SK-N-SH treated with all-trans-retinoic acid at 6 μM for 48 hours (cell line): ENCODE data around the gene HEPHL1.

Source experiments
- CSDC2 ChIP-seq: fragments of 250-450 bp; sonication (Bioruptor Pico); IDR thresholded peaks from 2 replicates; pipeline ENCODE4 v1.5.0; 2020; ENCODE audit warnings: mild to moderate bottlenecking, moderate library complexity
- TCF4 ChIP-seq: fragments of 250-450 bp; sonication (Bioruptor Pico); IDR thresholded peaks from 2 replicates; pipeline ENCODE4 v1.8.0; 2021; ENCODE audit warnings: mild to moderate bottlenecking, moderate library complexity, borderline replicate concordance
- ZC3H10 ChIP-seq: fragments of 250-450 bp; sonication (Bioruptor Pico); IDR thresholded peaks from 2 replicates; pipeline ENCODE4 v1.5.1; 2021; ENCODE audit warnings: mild to moderate bottlenecking, moderate library complexity
- ZFP30 ChIP-seq: fragments of 450-650 bp; formaldehyde crosslinking; IDR thresholded peaks from 2 replicates; pipeline ENCODE4 v1.5.0; 2022; ENCODE audit warnings: mild to moderate bottlenecking, moderate library complexity
- ZNF70 ChIP-seq: fragments of 450-650 bp; formaldehyde crosslinking; IDR thresholded peaks from 2 replicates; pipeline ENCODE4 v1.5.0; 2020; ENCODE audit warnings: mild to moderate bottlenecking, moderate library complexity
- ZNF8 ChIP-seq: fragments of 450-650 bp; formaldehyde crosslinking; IDR thresholded peaks from 2 replicates; pipeline ENCODE4 v1.5.0; 2020; ENCODE audit warnings: mild to moderate bottlenecking, moderate library complexity
- TF ChIP-seq, protein P1 (sequence below): fragments of 250-450 bp; sonication (Bioruptor Pico); IDR thresholded peaks from 2 replicates; pipeline ENCODE4 v1.8.0; 2020; ENCODE audit warnings: mild to moderate bottlenecking, moderate library complexity, borderline replicate concordance
- TF ChIP-seq, protein P2 (sequence below): fragments of 250-450 bp; sonication (Bioruptor Pico); IDR thresholded peaks from 2 replicates; pipeline ENCODE4 v1.5.1; 2020; ENCODE audit warnings: low read depth, mild to moderate bottlenecking, moderate library complexity

DNA sequence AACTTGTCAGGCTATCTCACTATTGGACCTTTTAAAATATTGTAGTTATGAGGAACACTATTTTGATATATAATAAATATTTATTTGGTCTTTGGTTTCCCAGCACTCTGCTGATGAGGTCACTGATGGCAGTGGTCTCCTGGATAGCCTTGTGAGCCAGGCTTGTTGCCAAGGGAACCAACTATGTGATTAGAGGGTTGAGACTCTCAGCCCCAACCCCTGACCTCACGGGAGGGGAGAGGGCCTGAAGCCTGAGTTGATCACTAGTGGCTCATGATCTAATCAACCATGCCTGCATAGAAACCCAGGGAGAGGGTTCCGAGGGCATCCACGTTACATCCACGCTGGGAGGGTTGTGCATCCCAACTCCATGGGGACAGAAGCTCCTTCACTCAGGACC lies 118.3 kb downstream of the HEPHL1 start:
- TF ChIP-seq TCF4 (CRISPR knock-in tag) (no peak), ZNF8 (CRISPR knock-in tag) (no peak), ZNF70 (CRISPR knock-in tag) (no peak), ZFP30 (no peak), CSDC2 (CRISPR knock-in tag) (no peak), ZC3H10 (CRISPR knock-in tag) (no peak)
- TF ChIP-seq, protein P1, sequence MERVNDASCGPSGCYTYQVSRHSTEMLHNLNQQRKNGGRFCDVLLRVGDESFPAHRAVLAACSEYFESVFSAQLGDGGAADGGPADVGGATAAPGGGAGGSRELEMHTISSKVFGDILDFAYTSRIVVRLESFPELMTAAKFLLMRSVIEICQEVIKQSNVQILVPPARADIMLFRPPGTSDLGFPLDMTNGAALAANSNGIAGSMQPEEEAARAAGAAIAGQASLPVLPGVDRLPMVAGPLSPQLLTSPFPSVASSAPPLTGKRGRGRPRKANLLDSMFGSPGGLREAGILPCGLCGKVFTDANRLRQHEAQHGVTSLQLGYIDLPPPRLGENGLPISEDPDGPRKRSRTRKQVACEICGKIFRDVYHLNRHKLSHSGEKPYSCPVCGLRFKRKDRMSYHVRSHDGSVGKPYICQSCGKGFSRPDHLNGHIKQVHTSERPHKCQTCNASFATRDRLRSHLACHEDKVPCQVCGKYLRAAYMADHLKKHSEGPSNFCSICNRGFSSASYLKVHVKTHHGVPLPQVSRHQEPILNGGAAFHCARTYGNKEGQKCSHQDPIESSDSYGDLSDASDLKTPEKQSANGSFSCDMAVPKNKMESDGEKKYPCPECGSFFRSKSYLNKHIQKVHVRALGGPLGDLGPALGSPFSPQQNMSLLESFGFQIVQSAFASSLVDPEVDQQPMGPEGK (CRISPR knock-in tag), result no peak
- TF ChIP-seq, protein P2, sequence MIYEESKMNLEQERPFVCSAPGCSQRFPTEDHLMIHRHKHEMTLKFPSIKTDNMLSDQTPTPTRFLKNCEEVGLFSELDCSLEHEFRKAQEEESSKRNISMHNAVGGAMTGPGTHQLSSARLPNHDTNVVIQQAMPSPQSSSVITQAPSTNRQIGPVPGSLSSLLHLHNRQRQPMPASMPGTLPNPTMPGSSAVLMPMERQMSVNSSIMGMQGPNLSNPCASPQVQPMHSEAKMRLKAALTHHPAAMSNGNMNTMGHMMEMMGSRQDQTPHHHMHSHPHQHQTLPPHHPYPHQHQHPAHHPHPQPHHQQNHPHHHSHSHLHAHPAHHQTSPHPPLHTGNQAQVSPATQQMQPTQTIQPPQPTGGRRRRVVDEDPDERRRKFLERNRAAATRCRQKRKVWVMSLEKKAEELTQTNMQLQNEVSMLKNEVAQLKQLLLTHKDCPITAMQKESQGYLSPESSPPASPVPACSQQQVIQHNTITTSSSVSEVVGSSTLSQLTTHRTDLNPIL (CRISPR knock-in tag), result no peak
